ENCODE measurements around the gene FBXW9.
A peak's percentile ranks its signal among the peaks of the same experiment; 100 is the strongest.
"Not testable (repeated sequence)": the region's sequence is repeated elsewhere in the genome, so short reads cannot be mapped to it uniquely, and the experiment has no call there.

The FBXW9 gene

DNA sequence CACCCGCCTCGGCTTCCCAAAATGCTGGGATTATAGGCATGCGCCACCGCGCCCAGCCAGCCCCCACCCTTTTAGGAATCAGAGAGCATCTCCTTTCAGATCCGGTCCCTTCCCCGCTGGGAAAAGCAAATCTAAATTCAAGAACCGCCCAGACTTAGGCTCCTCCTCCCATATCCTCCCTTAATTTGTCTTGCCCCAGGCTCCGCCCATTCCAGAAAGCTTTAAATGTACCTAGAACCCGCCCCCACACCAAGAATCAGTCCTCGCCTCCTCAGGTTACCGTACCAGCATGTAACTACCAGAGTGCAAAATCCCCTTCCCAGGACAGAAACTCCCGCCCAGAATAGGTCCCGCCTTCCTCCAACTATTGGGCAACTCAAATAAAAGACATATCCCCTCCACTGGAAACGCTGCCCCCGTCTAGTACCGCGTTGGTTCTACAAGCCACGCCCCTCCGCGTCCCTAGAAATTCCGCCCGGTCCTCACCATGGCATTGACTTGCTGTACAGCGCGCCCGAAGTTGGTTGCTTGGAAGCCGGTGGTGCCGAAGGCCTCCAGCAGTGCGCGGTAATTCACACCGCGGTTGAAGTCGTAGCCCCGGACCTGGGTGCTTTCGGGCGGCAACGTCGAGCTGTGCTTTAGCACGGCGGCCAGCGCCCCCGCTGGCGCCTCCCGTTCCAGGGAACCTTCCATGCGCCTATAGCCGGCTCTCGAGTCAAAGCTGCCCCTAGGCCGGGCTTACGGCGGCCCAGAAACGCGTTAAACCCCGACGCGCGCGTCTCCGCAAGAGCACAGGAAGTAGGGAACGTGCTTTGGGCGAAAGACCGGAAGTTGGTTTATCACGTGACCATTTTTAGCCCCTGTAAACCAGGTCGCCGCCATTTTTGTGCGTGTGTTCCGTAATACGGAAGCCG lies 15.1 kb downstream of the FBXW9 start, which contains the start of gene DHPS:
TSS of gene DHPS (minus strand) at position 807 of the 914 bp plus-strand sequence. CDS start at position 693, 114 bp downstream.
- peak; percentile 90 for DNase-seq (ENCODE audit: low read depth)

DNA sequence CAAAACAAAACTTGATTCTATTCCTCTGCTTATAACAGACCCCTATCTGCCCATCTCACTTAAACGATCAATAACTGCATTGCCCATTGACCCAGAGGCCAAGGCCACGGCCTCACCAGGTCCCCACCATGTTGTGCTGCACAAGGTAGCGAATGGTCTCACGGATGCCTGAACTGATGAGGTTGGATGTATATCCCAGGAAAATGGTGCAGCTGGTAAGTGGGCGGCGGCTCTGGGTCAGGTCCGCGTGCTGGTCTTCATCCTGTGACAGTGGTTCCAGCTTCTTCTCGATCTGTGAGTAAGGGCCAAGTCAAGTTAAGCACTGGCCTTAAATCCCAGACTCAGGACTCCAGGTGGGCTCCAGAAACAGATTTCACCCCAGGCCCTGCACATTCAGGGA lies 16.4 kb downstream of the FBXW9 start:
- no peak for DNase-seq (ENCODE audit: low read depth)

DNA sequence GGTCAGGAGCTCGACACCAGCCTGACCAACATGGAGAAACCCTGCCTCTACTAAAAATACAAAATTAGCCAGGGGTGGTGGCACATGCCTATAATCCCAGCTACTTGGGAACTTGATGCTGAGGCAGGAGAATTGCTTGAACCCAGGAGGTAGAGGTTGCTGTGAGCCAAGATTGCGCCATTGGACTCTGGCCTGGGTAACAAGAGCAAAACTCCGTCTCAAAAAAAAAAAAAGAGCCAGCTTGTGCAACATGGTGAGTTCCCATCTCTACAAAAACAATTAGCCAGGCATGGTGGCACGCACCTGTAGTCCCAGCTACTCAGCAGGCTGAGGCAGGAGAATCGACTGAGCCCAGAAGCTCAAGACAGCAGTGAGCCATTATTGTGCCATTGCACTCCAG lies 18.4 kb downstream of the FBXW9 start:
- DNase-seq (ENCODE audit: low read depth): not testable (repeated sequence)

DNA sequence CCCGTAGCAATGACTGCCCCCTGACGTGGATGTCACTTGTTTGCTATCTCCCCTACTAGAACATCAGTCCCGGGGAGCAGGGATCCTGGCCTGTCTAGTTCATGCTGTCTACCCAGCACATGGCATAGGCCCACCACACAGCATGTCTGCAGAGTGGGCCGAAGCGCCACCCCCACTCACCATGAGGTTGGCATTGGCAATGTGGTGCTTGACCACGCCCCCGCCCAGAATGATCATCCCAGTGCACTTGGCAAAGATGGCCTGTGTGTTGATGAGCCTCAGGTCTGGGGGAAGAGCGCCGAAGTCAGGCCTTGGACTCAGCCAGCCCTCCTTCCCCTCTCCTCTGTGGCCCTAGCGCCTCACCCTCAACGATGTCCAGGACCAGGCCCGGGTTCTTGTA lies 19.5 kb downstream of the FBXW9 start:
- DNase-seq (ENCODE audit: low read depth): no peak

DNA sequence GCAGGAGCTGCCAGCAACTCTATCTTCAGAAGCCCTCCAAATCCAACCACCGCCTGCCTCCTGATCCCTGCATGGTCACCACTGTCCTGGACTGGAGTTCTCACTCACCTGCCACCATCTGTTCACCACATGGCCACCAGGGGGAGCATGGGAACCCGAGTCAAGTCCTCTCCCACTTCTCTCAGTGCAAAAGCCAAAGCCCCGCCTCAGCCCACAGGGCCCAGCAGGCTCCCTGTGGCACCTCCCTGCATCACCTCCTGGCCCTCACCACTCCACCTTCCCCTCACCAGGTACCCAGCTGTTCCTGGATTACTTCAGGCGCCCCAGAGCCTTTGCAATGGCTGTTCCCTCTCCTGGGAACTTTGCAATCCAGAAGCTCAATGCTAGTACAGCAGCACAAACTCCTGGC lies 20.0 kb downstream of the FBXW9 start:
- peak; percentile 81 for DNase-seq (ENCODE audit: low read depth)

DNA sequence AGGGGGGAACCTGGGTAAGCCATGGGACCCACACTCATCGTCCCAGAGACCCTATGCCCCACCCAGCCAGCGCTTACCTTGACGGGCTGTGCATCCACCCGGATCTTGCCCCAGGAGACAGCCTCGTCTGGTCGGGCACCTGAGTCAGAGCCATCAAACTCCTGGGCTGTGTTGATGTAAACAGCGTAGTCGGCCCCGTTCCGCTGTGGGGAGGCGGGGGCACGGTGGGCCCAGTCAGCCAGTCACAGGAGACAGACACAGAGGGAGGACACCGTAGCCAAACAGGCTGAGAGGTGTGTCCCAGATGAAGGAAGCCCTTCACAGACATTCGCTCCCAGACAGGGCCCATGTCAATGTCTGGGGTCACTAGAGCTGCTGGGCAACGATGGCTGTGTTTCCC lies 20.5 kb downstream of the FBXW9 start:
- DNase-seq (ENCODE audit: low read depth): no peak

DNA sequence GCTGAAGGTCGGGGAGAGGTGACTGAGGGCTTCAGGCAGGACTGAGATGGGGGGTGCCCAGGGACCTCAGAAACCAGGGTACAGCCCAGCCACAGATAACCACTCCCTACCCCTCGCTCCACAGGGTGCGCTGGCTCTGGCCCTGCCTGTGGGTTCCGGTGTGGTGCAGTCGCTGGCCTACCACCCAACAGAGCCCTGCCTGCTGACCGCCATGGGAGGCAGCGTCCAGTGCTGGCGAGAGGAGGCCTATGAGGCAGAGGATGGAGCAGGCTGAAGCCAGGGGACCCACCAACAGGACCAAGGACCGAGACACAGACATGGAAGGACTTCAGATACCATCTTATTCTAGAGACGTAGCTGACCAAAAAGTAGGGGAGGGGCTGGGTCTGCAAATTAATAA lies 21.0 kb downstream of the FBXW9 start:
- DNase-seq (ENCODE audit: low read depth): no peak

DNA sequence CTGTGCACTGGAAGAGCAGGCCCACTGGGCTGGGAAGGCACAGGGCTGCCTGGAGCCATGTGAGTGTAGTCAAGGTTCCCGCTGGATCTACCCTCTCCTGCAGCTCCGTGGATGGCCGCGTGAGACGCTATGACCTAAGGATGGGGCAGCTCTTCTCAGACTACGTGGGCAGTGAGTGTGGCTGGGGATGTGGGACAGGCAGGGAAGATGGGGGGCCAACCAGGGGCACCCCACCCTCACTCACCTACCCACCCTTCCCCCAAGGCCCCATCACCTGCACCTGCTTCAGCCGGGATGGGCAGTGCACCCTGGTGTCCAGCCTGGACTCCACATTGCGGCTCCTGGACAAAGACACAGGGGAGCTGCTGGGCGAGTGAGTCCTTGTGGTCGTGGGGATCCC lies 23.7 kb downstream of the FBXW9 start:
- no peak for DNase-seq (ENCODE audit: low read depth)

DNA sequence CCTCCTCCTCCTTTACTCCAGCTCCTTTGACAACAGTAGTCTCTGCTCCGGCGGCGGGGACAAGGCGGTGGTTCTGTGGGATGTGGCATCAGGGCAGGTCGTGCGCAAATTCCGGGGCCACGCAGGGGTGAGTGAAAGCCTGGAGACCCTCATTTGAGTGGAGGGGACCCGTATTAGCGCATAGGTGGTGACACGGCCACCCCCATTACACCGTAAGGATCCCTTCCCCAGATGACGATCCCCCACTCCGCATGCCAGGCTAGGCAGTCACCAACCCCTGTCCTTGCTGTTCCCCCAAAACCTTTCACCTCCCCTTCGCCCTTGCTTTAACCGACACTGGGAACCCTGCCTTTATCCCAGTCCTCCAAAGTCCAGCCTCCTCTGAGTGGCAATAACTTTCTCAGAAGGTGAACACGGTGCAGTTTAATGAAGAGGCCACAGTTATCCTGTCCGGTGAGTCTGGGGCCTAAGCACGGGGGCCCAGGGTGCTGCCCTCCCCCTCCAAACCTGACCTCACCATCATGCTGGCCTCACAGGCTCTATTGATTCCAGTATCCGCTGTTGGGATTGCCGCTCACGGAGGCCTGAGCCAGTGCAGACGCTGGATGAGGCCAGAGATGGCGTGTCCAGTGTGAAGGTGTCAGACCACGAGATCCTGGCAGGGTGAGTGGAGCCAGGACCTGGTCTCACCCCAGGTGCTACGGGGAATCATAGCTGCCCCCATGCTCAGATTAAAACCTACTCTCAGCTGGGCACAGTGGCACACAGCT lies 26.1 kb downstream of the FBXW9 start:
- DNase-seq (ENCODE audit: low read depth): no peak

DNA sequence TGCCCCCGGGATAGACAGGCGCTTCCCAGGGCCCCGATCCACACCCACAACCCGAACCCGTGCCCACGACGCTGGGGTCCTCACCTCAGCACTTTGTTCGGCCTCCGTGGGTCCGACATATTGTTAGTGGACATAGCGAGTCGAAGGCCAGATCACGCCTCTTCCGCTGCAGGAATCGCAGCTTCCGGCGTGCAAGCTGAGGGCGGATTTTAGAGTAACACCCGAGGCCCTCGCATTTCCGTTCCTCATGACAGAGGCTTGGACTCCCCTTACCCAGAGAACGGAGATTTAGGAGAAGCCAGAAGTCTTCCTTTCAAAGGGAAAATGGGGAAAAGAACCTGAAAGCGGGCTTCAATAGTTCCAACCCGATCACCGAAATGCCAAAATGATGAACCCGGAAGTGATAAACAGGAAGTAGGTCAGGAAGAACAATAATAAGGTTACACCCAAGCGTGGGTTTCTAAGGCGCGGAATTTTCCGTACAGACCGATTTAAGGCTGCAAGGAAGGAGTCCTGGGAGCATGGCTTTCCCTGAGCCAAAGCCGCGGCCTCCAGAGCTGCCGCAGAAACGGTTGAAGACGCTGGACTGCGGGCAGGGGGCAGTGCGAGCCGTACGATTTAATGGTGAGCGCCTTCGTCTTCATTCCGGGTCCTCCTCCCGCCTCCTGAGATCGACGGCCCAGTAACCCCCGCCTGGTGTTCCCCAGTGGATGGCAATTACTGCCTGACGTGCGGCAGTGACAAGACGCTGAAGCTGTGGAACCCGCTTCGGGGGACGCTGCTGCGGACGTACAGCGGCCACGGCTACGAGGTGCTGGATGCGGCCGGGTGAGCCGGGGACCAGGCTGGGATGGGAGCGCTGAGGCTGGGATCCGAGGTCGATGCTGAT lies 26.9 kb downstream of the FBXW9 start:
- DNase-seq (ENCODE audit: low read depth): peak; percentile 61

DNA sequence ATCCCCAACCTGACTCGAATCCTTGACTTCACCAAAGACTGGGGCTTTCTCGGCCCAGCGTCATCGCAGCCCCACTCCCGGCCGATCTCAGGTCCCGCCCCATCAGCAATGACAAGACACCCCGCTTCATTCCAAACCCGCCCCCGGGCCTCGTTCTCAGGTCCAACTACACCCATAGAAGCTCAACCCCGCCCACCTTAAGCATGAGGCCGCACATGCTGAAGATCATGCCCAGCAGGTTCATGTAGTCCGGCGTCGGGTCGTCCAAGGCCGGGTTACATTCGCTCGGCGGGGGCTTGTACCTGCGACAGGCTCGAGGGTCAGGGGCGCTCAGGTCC lies 27.5 kb downstream of the FBXW9 start:
- peak; percentile 40 for DNase-seq (ENCODE audit: low read depth)

DNA sequence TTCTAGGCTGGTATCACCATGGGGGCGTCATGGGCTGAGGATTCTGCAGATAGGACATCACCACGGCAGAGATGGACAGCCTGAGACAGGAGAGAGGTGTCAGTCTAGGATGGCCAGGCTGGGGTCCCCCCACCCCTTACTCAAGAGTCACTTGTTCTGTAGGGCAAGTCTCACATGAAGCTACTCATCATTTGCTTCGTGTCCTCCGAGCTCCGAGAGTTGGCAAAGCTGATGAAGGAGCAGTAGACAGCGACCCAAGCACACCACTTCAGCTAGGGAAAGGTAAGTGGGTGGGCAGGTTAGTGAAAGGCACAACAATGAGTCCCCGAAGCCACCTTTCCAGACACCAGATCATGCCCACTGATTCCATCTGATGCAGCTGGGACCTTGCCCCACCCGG lies 28.1 kb downstream of the FBXW9 start:
- DNase-seq (ENCODE audit: low read depth): no peak

DNA sequence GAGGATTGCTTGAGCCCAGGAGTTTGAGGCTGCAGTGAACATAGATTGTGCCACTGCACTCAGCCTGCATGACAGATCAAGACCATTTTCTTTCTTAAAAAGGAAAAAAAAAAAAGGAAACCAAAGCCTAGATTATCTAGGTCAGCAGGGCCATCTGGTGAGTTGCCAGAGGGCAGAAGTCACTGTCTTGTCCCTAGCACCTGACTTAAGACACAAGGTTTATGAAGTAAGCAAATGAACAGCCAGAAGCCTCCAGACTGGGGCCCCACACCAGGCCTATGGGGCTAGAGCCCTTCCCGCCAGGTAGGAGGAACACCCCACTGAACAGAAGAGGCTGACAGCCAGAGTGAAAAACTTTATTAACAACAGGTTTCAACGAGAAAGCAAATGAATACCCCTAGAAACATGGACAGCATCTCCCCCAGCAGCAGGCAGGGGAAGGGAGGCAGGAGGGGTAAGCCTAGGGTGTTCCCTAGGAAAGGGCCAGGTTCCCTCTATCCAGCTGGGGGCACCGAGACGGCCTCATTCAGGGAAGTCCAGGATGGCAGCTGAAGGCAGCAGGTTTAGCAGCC lies 28.6 kb downstream of the FBXW9 start:
- no peak for DNase-seq (ENCODE audit: low read depth)

DNA sequence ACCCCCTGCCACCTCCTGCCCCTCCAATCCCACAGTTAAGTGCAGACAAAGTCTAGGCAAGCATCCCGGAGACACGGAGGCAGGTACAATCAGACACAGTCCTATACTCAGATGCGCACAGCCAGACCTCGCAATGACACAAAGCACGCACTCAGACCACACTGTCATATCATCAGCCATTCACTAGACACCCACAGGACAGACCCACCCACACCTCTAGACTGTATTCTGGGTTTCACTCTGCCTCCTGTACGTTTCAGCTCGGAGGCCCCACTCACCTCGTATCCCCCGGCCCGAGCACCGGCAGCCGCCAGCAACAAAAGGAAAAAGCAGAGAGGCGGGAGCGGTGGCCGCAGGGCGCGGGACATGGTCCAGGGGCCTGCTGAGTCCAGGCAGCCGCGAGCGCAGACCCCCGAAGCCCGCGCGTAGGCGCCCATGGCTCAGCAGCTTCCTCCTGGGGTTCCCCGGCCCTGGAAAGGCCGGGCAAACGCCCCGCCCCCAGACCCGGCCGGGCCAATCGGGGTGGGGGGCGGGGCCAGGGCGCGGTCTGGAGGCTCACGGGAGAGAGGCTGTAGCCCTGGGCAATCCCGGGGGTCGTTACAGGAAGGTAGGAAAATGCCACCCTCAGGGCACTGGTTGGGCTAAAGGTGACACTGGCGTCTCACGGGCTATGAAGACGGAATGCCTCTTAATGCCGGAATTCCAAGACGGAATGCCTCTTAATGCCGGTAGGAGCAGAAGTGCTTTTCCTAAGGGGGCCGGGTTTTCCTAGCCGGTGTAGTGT lies 30.0 kb downstream of the FBXW9 start, which contains the start of the genes MAN2B1 and WDR83:
TSS of gene MAN2B1 (minus strand) at position 478 of the 784 bp plus-strand sequence. CDS start at position 437, 41 bp downstream.
TSS of gene WDR83 (plus strand) at position 543 of the 784 bp plus-strand sequence. CDS start 2,984 bp downstream, outside the sequence.
- peak; percentile 66 for DNase-seq (ENCODE audit: low read depth)

DNA sequence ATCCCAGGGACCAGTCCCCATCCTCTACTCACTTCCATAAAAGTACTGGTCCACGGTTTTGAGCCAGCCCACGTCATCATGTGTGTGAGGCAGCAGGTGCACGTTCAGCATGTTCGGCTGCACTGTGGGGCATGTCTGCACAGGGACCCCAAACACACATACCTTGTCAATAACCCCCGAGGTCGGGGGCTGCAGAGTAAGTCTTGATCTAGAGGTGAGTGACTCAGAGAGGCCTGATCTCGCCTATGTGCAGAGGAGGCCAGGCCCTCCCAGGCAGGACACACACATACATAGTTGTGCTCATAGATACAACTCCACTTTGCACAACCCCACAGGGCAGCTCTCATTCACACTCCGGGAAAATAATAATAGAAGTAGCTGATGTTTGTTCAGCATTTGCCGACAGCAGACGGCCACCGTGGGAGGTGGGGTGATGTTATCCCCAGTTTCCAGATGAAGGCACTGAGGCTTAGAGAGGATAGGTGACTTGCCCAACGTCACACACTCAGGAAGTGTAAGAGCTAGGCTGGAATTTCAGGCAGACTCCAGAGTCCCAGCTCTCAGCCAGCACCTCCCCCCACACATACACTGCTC lies 30.7 kb downstream of the FBXW9 start:
- no peak for DNase-seq (ENCODE audit: low read depth)

DNA sequence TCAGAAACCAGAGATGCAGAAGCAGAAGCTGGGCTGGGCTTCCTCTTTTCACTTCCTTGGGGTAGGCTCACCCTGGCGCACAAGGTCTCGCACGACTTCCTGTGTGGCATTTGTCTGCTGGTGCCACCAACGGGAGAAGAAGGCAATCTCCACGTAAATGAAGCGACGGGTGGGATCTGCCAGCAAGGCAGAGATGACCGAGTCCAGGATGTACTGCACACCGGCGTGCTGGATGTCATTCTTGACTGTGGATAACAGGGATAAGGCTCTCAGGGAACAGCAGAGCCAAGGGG lies 31.2 kb downstream of the FBXW9 start:
- DNase-seq (ENCODE audit: low read depth): no peak

DNA sequence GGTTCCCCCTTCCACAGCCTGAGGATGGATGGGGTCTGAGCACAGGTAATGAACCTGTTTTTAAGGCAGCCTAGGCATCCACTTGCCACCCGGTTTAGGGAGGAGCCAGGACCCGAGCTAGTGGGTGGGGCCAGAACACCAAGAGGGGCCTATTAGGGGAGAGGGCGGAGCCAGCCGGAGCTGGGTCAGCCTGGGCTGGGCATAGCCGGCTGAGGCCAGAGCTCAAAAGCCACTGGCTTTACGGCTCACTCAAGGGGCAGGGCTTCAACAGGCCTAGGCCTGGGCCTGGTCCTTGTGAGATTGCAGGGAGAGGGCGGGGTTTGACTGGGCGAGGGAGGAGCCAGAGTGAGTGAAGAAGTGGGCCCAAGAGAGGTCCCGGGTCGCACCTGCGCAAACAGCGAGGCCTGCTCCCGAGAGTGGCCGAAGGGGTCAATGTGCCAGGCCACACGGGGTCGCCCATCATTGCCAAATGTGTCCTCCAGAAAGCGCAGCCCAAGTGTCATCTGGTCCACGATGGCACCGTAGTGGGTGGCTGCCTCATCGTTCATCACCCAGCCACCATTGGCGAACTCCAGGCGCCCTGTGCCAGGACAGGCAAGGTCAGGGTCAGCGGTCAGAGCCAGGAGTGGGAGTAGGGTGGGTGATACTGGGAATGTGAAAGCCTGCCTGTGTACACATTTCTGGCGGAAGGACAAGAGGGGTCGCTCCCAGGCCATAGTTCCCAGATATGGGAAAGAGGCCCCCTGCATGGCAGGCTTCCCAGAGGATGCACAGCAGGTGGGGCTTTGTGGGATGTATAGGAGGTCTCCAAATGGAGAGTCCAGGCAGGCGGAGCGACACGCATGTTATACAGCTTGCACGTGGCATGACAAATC lies 31.8 kb downstream of the FBXW9 start:
- DNase-seq (ENCODE audit: low read depth): no peak

DNA sequence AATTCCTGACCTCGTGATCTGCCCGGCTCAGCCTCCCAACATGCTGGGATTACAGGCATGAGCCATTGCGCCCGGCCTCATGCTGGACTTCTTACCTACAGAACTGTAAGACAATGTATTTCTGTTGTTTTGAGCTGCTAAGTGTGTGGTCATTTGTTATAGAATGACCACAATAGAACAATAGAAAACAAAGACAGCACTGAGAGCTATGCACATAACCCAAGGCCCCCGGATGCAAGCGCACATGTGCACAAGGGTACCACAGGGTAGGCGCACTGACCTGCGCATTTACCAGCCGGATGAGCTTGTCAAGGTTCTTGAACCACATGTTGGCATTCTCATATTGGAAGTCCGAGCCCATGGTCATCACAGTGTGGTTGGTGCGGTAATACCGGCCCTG lies 35.5 kb downstream of the FBXW9 start:
- no peak for DNase-seq (ENCODE audit: low read depth)

DNA sequence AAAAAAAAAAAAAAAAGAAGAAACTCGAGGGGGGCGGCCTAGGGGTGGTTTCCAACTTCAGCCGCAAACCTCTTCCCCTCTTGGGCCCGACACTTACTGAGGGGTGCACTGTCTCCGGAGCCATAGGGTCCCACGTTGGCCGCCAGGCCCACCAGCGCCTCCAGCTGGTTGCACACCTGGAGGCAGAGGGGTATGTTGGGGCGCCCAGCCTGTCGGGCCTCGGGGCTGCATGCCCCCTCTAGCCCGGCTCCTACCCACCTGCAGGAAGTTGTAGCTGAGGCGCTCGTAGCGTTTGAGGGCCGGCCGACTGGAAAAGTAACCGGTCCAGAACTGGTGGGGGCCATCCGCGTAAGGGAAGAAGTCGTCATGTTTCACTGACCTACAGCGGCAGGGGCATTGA lies 38.5 kb downstream of the FBXW9 start:
- no peak for DNase-seq (ENCODE audit: low read depth)
